ENCODE measurements around the gene CAMK2A. TPM values are rescaled to one million over a fixed set of nuclear protein-coding genes. Genes with fewer than 3 reads are reported as not detected.

CAMK2A gene
- total and polyA plus RNA-seq, 2 experiments from 2014 or later, result 1.2 to 2.6 TPM

GRCh38 chr5:150309886-150310239 is 20.3 kb upstream of the CAMK2A start:
- Histone ChIP-seq H2AFZ (no peak overlapping the region), H3K4me1 (ENCODE audit: insufficient read depth) (no peaks in the 10 kb centered on the region), H3K36me3 (replicated peaks; ENCODE audit: insufficient read depth, low read depth) (no peaks in the 10 kb centered on the region), H4K20me1 (ENCODE audit: insufficient read depth, poor library complexity, severe bottlenecking) (no peaks in the 10 kb centered on the region), H3K79me2 (no peaks in the 10 kb centered on the region), H3K27ac (no peak overlapping the region), H3K27me3 (no peaks in the 10 kb centered on the region), H3K9me3 (ENCODE audit: low read depth) (no peaks in the 10 kb centered on the region), H3K4me3 (no peak overlapping the region), H3K9me2 (replicated peaks; ENCODE audit: insufficient read depth) (no peaks in the 10 kb centered on the region), H3K4me2 (no peak overlapping the region)
- no peak for DNase-seq (ENCODE audit: low spot score)
- 59% methylated on average over 1 of the region's 1 CpG for WGBS (ENCODE audit: low lambda C conversion rate, missing lambda C conversion rate)
- no peak for TF ChIP-seq CTCF (IDR thresholded peaks at IDR 0.05; ENCODE audit: poor library complexity)
- no peak for TF ChIP-seq EZH2phosphoT487 (IDR thresholded peaks at IDR 0.05; ENCODE audit: low read depth, severe bottlenecking, unreplicated experiment)

- TF ChIP-seq CTCF (IDR thresholded peaks at IDR 0.05; ENCODE audit: poor library complexity) (no peak), EZH2 (IDR thresholded peaks at IDR 0.05; ENCODE audit: borderline replicate concordance) (no peak), EZH2phosphoT487 (IDR thresholded peaks at IDR 0.05; ENCODE audit: low read depth, severe bottlenecking, unreplicated experiment) (no peak)
- Histone ChIP-seq H3K9me3 (ENCODE audit: low read depth) (no peaks in the 10 kb centered on the region), H3K4me2 (no peak overlapping the region), H3K27me3 (no peaks in the 10 kb centered on the region), H4K20me1 (ENCODE audit: insufficient read depth, poor library complexity, severe bottlenecking) (no peaks in the 10 kb centered on the region), H3K36me3 (replicated peaks; ENCODE audit: insufficient read depth, low read depth) (no peaks in the 10 kb centered on the region), H3K4me1 (ENCODE audit: insufficient read depth) (peaks cover 3% of the 10 kb centered on the region), H2AFZ (no peak overlapping the region), H3K4me3 (no peak overlapping the region), H3K79me2 (no peaks in the 10 kb centered on the region), H3K9me2 (replicated peaks; ENCODE audit: insufficient read depth) (no peaks in the 10 kb centered on the region), H3K27ac (no peak overlapping the region)
- WGBS (ENCODE audit: low lambda C conversion rate, missing lambda C conversion rate), result 58% methylated on average over 7 of the region's 7 CpGs
- no peak for DNase-seq (ENCODE audit: low spot score)
Measured at GRCh38 chr5:150309101-150309885, 19.7 kb upstream of the CAMK2A start.

- Histone ChIP-seq H3K4me1 (ENCODE audit: insufficient read depth) (peaks cover 8% of the 10 kb centered on the region), H2AFZ (no peak overlapping the region), H4K20me1 (ENCODE audit: insufficient read depth, poor library complexity, severe bottlenecking) (no peaks in the 10 kb centered on the region), H3K9me2 (replicated peaks; ENCODE audit: insufficient read depth) (no peaks in the 10 kb centered on the region), H3K27ac (no peak overlapping the region), H3K4me2 (no peak overlapping the region), H3K27me3 (no peaks in the 10 kb centered on the region), H3K4me3 (no peak overlapping the region), H3K79me2 (no peaks in the 10 kb centered on the region), H3K36me3 (replicated peaks; ENCODE audit: insufficient read depth, low read depth) (no peaks in the 10 kb centered on the region), H3K9me3 (ENCODE audit: low read depth) (no peaks in the 10 kb centered on the region)
- 72% methylated on average over 11 of the region's 11 CpGs for WGBS (ENCODE audit: low lambda C conversion rate, missing lambda C conversion rate)
- no peak for TF ChIP-seq CTCF (IDR thresholded peaks at IDR 0.05; ENCODE audit: poor library complexity)
- TF ChIP-seq EZH2 (IDR thresholded peaks at IDR 0.05; ENCODE audit: borderline replicate concordance), result no peak
- TF ChIP-seq EZH2phosphoT487 (IDR thresholded peaks at IDR 0.05; ENCODE audit: low read depth, severe bottlenecking, unreplicated experiment), result no peak
- no peak for DNase-seq (ENCODE audit: low spot score)
Measured at GRCh38 chr5:150307617-150308426, 18.2 kb upstream of the CAMK2A start.
